OCI-LY7 (cell line): Measurements from ENCODE around the gene SLC25A21. TPM values are rescaled to one million over a fixed set of nuclear protein-coding genes. Genes with fewer than 3 reads are reported as not detected.

Experiments used
- BruUV-seq: library from RNA; stranded (reverse); fragments of 400-500 nt; replicated peaks from 2 replicates; lab custom pipeline; 2021; lab: Mats Ljungman, UMichigan
- CTCF ChIA-PET: fragments of 300-600 bp; sonication (Branson Sonifier 250); formaldehyde crosslinking; loops from one replicate; lab custom pipeline; 2022; ENCODE audit warnings: antibody characterized with exemption; ENCODE audit not compliant: unreplicated experiment; lab: Charles Lee
- POLR2A ChIA-PET: fragments of 300-600 bp; sonication (Branson Sonifier 250); formaldehyde crosslinking; loops from one replicate; lab custom pipeline; 2022; ENCODE audit warnings: antibody characterized with exemption; lab: Charles Lee
- DNase-seq: peaks from one replicate; pipeline ENCODE4 v3.0.0-alpha.2; 2015; ENCODE audit warnings: low spot score
- H2AFZ ChIP-seq: fragments of 200-600 bp; sonication (generic), shearing (Covaris generic); 2 replicates; pipeline ENCODE4 v1.6.1; 2014; ENCODE audit warnings: mild to moderate bottlenecking, antibody characterized with exemption, low read length, moderate library complexity
- H3K27ac ChIP-seq: fragments of 200-600 bp; sonication (generic); 2 replicates; pipeline ENCODE4 v1.5.1; 2014; ENCODE audit warnings: mixed run types, low read depth, mild to moderate bottlenecking, moderate library complexity, low read length, inconsistent platforms; ENCODE audit not compliant: poor library complexity, severe bottlenecking
- H3K36me3 ChIP-seq: fragments of 200-600 bp; sonication (generic); 2 replicates; pipeline ENCODE4 v1.6.1; 2014; ENCODE audit warnings: mild to moderate bottlenecking, antibody characterized with exemption, low read length, moderate library complexity, mixed read lengths; ENCODE audit not compliant: insufficient read depth
- H3K4me1 ChIP-seq: fragments of 200-600 bp; sonication (generic); 2 replicates; pipeline ENCODE4 v1.5.1; 2014; ENCODE audit warnings: mild to moderate bottlenecking, low read length; ENCODE audit not compliant: insufficient read depth, poor library complexity, severe bottlenecking
- H3K4me2 ChIP-seq: fragments of 200-600 bp; sonication (generic); 2 replicates; pipeline ENCODE4 v1.6.1; 2014; ENCODE audit warnings: mild to moderate bottlenecking, low read length
- H3K4me3 ChIP-seq: fragments of 200-600 bp; sonication (generic); 2 replicates; pipeline ENCODE4 v1.5.1; 2014; ENCODE audit warnings: mild to moderate bottlenecking, low read depth, low read length; ENCODE audit not compliant: poor library complexity, severe bottlenecking
- H3K79me2 ChIP-seq: fragments of 200-600 bp; sonication (generic); 2 replicates; pipeline ENCODE4 v1.6.1; 2016; ENCODE audit warnings: low read depth, mild to moderate bottlenecking, low read length, moderate library complexity, mixed read lengths; ENCODE audit not compliant: insufficient read depth
- H3K9me2 ChIP-seq: fragments of 200-600 bp; sonication (generic); 2 replicates; pipeline ENCODE4 v1.6.1; 2016; ENCODE audit warnings: mild to moderate bottlenecking, low read length, mixed read lengths; ENCODE audit not compliant: insufficient read depth
- H3K9me3 ChIP-seq: fragments of 200-600 bp; sonication (generic); 2 replicates; pipeline ENCODE4 v1.6.1; 2014; ENCODE audit warnings: mild to moderate bottlenecking, mixed run types, low read length, mixed read lengths
- H4K20me1 ChIP-seq: fragments of 200-600 bp; sonication (generic); 2 replicates; pipeline ENCODE4 v1.6.1; 2014; ENCODE audit warnings: mild to moderate bottlenecking, antibody characterized with exemption, low read length, moderate library complexity, mixed read lengths; ENCODE audit not compliant: insufficient read depth
- EZH2phosphoT487 ChIP-seq: fragments of 200-600 bp; sonication (generic); IDR thresholded peaks from 2 replicates; pipeline ENCODE4 v1.6.1; 2018; ENCODE audit warnings: low read depth, borderline replicate concordance, mild to moderate bottlenecking, mixed run types, antibody characterized with exemption, low read length, moderate library complexity, mixed read lengths
- intact Hi-C: fragments of 100-400 bp; cut with micrococcal nuclease; formaldehyde crosslinking; loops from one replicate; pipeline ENCODE4 v1.10.0; 2022; ENCODE audit not compliant: unreplicated experiment
- total RNA-seq, 2 experiments: library from RNA; depleted of rRNA in 1 of 2; stranded (reverse); fragments of >200 nt in 1 of 2; shearing (Covaris generic) in 1 of 2; gene quantifications; 2 replicates each; pipeline ENCODE4 v1.2.3, GENCODE V29; 2014 to 2022
- TF ChIP-seq, protein P1 (sequence below): fragments of 200-600 bp; sonication (generic); conservative IDR thresholded peaks from 2 replicates; pipeline ENCODE4 v1.5.1; 2014; ENCODE audit warnings: mild to moderate bottlenecking, antibody characterized with exemption, low read length, moderate library complexity, mixed read lengths

Gene SLC25A21
- total RNA-seq, 2 experiments from 2014 or later = not detected

GRCh38 chr14:37048666-37049071 lies 123.7 kb downstream of the SLC25A21 start:
- Histone ChIP-seq H3K79me2 (no peaks in the 10 kb centered on the region), H3K27ac (no peak overlapping the region), H3K9me3 (no peaks in the 10 kb centered on the region), H3K9me2 (no peaks in the 10 kb centered on the region), H4K20me1 (no peaks in the 10 kb centered on the region), H3K4me1 (no peaks in the 10 kb centered on the region), H3K4me3 (no peak overlapping the region), H2AFZ (no peak overlapping the region), H3K4me2 (no peak overlapping the region), H3K36me3 (no peaks in the 10 kb centered on the region)
- TF ChIP-seq EZH2phosphoT487 = no peak
- TF ChIP-seq, protein P1, sequence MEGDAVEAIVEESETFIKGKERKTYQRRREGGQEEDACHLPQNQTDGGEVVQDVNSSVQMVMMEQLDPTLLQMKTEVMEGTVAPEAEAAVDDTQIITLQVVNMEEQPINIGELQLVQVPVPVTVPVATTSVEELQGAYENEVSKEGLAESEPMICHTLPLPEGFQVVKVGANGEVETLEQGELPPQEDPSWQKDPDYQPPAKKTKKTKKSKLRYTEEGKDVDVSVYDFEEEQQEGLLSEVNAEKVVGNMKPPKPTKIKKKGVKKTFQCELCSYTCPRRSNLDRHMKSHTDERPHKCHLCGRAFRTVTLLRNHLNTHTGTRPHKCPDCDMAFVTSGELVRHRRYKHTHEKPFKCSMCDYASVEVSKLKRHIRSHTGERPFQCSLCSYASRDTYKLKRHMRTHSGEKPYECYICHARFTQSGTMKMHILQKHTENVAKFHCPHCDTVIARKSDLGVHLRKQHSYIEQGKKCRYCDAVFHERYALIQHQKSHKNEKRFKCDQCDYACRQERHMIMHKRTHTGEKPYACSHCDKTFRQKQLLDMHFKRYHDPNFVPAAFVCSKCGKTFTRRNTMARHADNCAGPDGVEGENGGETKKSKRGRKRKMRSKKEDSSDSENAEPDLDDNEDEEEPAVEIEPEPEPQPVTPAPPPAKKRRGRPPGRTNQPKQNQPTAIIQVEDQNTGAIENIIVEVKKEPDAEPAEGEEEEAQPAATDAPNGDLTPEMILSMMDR = no peak
- no TSS peak for BruUV-seq
- DNase-seq = no peak
- POLR2A ChIA-PET = no interaction called here
- CTCF ChIA-PET = no interaction called here
- intact Hi-C loops = no loop called here

- no peak for DNase-seq
- ChIA-PET CTCF (no interaction called here), POLR2A (no interaction called here)
- Histone ChIP-seq H3K4me2 (no peak overlapping the region), H3K4me3 (no peak overlapping the region), H3K79me2 (no peaks in the 10 kb centered on the region), H3K27ac (no peak overlapping the region), H3K4me1 (no peaks in the 10 kb centered on the region), H3K9me3 (no peaks in the 10 kb centered on the region), H2AFZ (no peak overlapping the region), H3K36me3 (no peaks in the 10 kb centered on the region), H4K20me1 (no peaks in the 10 kb centered on the region), H3K9me2 (no peaks in the 10 kb centered on the region)
- TF ChIP-seq EZH2phosphoT487 = no peak
- TF ChIP-seq, protein P1 = no peak
- no TSS peak for BruUV-seq
- intact Hi-C loops = no loop called here
These were observed 124.4 kb downstream of the SLC25A21 start for GRCh38 chr14:37047996-37048395.

DNA sequence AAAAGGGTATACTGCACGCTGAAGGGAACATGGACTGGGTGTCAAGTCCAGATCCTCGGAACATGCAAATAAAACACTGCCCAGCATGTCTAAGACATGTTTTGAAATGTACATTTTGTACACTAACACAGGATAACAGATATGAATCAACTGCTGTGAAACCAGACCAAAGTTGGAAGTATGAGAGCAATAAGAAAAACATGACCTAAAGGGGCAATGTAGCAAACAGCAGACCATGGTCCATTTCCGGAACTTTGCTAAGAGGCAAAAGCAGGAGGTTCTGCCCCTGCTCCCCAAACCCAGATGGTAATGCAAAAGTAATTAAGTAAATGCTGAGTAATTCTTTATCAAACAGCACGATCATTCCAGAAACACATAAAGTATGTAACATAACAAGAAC lies 125.2 kb downstream of the SLC25A21 start:
- H4K20me1 ChIP-seq = no peaks in the 10 kb centered on the region
- DNase-seq = no peak
- no peaks in the 10 kb centered on the region for H3K9me2 ChIP-seq
- no TSS peak for BruUV-seq
- H3K36me3 ChIP-seq = no peaks in the 10 kb centered on the region
- TF ChIP-seq, protein P1 = no peak
- TF ChIP-seq EZH2phosphoT487 = no peak
- H3K79me2 ChIP-seq = no peaks in the 10 kb centered on the region
- intact Hi-C loops = no loop called here
- H2AFZ ChIP-seq = no peak overlapping the region
- POLR2A ChIA-PET = no interaction called here
- no peak overlapping the region for H3K4me2 ChIP-seq
- no peaks in the 10 kb centered on the region for H3K4me1 ChIP-seq
- CTCF ChIA-PET = no interaction called here
- H3K27ac ChIP-seq = no peak overlapping the region
- H3K4me3 ChIP-seq = no peak overlapping the region
- no peaks in the 10 kb centered on the region for H3K9me3 ChIP-seq
